GM19452 (cell line): Measurements from ENCODE around the gene MEGF10.

Source experiments
- ATAC-seq: cut with Tn5 transposase; IDR thresholded peaks from one replicate; pipeline ENCODE4 v1.9.1; 2021; ENCODE audit not compliant: unreplicated experiment

The MEGF10 gene

DNA sequence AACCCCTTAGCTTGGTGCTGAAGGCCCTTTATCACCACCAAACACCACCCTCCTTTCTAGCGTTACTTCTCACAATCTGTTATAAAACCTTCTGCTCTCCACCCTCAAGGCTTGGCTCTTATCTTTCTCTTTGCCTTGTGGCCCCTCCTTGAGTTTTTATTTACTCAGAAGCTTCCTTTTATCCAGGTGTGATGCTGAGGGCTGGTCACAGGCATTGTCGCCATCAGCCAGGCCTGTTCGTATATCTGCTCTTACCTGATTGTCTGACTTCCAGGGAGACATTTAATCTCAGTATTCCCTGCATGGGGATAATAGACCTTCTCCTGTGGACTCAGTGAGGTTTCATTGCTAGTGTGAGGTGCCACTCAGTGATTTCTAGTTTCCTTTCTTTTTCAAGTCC, 34.2 kb downstream of the MEGF10 start:
- no peak for ATAC-seq

DNA sequence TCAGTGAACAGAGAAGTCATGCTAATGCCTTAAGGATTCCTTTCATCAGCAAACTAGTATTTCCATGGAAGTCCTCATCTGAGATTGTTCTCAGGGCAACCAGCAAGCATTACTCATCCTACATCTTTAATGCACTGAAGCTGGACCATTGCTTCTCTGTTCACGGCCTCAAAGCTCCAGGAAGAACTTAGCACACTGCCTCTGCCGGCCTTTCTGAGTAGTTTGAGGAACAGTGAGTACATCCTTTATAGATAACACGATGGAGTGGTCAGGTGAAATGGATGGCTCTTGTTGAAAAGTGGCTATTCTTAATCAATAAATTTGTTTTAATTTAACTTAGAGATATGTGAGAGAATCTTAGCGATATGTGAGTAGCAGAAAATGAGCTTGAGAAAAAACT, 35.8 kb downstream of the MEGF10 start:
- no peak for ATAC-seq

GRCh38 chr5:127326976-127327755, 36.6 kb downstream of the MEGF10 start:
- ATAC-seq, result no peak

DNA sequence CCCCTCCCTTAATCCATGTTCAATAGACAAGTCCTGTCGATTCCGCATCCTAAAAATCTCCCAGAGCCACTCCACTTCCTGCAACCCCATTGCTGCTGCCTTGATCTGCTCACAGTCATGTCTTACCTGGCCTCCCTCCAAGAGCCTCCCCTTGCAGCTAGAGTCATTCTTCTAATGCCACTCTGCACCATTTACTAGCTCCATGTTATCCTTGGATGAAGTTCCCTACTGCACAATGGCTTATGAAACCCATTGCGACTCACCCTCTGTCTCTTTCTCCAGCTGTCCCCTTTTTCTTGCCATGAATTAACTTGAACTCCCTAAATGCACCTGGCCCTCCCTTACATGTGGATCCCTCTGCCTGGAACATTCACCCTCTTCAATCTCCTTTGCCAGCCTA, 39.5 kb downstream of the MEGF10 start:
- no peak for ATAC-seq

DNA sequence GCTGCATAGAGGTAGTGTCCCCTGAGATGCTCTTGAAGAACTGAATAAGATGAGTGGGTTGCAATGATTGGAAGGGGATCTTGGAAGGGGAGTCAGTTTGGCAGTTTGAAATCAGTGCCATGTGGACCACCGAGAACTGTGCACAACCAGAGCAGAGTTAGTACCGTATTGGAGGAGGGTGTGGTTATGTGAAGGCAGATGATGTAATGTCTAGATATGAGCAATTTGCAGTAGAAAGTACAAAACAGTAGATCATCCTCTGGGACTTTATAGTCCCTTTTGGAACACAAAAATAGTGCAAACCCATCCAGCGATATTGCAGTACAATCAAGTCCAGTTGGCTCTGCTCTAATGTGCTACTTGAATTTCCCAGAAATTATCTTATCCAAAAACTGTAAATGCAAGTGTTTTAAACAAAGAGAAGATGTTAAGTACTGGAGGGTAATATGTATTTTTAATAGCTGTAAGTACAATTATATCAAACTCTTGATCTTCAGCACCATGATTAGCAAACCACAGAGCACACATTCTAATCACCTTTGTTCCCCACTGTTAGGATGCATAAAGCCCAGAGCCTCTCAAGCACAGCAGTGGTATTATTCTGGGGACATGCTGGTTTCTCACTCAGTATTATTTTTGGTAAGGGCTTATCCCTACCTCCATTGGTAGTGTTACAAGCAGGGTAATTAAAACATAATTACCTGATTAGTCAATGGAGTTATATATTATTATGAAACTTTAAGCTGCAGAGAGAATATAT, 41.5 kb downstream of the MEGF10 start:
- no peak for ATAC-seq

- ATAC-seq, result no peak
These were observed 42.9 kb downstream of the MEGF10 start for GRCh38 chr5:127333483-127333882.

DNA sequence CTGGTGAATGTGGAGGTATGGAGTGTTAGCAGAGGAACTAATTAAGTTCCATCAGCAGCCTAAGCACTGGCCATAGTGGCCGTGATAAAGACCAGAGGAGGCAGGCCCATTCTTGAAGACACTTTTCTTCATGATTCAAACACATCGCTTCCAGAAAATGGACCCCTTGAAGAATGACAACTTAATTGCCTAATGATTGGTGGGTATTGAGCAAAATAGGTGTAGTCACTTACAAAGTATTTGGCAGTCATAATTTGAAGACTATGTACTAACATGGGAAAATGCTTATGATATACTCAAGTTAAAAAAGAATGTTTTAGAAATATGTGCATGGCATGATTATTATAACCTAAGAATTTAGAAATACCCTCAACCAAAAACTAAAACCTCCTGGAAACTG, 44.8 kb downstream of the MEGF10 start:
- no peak for ATAC-seq

DNA sequence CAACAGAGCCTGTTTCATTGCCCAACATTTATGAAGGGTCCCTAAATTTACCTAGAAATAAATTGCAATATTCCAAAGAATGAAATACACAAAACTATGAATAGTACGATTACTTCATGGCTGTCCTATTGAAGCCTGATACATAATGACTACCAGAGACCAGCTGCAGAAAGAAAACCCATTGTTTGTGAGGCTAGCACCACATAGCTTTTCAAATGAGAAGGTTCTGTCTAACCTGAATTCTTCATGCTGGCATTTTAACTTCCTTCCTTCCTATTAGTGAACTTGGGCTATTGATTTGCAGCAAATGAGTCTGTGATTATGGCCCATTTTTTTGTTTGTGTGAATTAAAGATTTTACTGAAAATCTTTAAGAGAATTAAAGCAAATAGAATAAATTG, 47.3 kb downstream of the MEGF10 start:
- no peak for ATAC-seq

GRCh38 chr5:127338501-127338900, 47.9 kb downstream of the MEGF10 start:
- no peak for ATAC-seq

GRCh38 chr5:127340606-127341005, 50.0 kb downstream of the MEGF10 start:
- ATAC-seq, result no peak

- ATAC-seq, result no peak
These were observed 51.8 kb downstream of the MEGF10 start for GRCh38 chr5:127342364-127342763.

GRCh38 chr5:127343313-127343712, 52.7 kb downstream of the MEGF10 start:
- no peak for ATAC-seq

DNA sequence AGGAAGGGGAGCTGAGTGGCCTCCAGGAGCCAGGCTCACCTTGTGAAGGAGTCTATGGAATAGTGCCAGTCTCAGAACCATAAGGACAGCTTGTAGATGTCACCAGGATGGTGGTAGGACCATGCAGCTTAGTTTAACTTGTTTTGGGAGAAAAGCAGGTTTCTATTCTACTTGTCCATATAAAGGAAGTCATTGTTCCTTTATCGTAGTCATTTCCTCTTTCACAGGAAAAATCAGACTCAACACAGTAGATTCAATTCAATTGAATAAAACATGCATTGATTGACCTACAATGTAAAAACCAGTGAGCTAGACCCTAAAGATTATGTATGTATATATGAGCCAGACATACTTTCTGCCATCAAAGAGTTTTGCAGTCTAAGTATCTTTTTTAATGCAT, 53.3 kb downstream of the MEGF10 start:
- ATAC-seq, result no peak

DNA sequence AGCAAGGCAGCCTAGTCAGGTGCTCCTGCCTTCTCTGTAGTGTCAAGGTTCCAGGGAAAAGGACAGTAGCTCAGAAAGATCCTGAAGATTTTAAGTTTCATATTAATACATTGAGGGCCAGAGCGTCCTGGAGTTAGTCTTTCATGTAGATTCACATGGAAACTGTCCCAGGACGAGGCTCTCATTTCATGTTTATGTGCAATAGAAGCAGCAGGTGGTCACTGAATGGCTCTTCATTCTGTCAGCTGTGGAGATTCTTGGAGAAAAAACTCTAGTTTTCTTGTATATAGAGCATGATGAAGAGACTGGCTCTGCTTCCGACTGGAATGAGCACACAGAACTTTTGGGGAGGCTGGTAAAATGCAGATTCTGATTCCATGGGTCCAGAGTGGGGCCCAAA, 54.3 kb downstream of the MEGF10 start:
- no peak for ATAC-seq

DNA sequence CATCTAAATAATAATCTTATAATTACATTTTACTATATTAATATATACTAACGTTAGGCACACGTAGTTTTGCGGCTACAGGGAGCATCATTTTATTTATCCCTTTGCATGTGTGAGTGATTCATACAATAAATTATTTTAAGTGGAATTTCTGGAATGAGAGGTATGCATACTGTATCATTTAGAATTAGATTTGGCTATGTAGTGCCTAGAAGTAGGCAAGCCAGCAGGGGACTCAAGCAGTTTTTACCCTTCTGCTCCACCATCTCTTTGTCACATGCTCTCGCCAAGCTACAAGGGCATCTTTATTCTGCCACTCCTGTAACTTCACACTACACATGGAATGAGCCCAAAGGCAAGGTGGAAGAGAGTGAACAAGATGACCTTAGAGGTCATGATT, 60.8 kb downstream of the MEGF10 start:
- no peak for ATAC-seq

DNA sequence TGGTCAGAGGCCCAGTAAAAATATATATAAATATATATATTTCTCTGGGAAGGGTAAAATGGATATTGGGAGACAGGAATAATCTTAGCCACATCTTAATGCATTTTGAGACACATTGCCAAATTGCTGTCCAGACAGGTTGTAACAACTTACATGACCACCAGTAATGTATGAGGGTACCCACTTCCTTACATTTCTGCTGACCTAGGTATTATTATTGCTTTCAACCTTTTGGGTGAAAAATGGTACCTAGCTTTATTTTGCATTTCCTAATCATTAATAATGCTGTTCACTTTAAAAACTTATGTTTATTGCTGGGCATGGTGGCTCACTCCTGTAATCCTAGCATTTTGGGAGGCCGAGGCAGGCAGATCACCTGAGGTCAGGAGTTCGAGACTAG, 61.5 kb downstream of the MEGF10 start:
- ATAC-seq, result no peak

- no peak for ATAC-seq
These were observed 62.7 kb downstream of the MEGF10 start for GRCh38 chr5:127353327-127353726.

GRCh38 chr5:127353796-127354195, 63.2 kb downstream of the MEGF10 start:
- no peak for ATAC-seq

DNA sequence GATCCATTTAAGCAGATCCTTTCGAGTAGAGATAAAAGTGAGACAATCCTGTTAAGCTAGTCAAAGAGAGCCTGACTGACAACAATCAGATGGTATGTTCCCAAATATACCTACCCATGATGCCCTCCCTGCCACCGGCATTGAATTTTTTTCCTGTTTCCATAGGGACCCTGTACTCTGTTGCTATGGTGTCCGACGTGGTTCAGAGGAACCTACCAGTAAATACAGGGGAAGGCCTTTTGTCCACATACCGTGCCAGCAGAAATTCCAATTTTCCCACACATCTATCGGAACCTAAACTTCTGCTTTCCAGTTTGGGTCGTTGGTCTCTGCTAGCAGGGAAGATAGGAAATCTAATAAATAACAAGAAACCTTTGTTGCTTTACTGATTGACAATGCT, 64.7 kb downstream of the MEGF10 start:
- no peak for ATAC-seq

DNA sequence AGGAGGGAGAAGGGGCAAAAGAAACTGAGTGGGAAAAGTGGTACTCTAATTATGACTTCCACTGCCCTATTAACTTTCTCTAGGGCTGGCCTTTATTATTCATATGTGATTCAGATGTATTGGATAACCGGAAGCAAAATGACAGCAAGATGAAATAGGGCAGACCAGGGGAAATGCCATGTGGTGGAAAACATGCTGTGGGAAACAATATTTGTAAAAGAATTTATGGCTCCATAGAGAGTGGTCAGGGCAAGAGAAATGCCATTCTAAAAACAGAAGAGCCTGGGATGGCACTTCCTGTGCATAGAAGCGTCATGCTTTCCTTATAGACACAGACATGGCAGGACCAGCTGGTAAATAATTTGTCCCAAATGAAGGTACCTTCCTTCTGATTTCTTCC, 67.7 kb downstream of the MEGF10 start:
- ATAC-seq, result no peak

DNA sequence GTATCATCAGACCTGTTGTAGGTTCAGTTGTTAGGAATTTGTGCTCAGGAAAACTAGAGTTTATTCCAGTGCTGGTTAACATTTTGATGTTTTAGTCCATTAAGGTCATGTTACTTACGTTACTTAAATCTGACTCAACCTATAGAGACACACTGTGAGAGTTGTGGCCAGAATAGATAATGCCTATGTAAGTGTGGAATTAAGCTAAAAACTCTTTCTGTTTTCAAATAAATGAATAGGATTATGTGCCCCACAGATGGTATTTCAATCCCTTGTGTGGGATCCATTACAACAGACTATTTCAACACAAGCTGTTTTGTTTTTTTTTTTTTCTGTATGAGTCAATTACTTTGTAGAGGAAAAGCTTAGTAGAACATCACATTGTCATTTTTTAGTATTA, 68.1 kb downstream of the MEGF10 start:
- no peak for ATAC-seq

- no peak for ATAC-seq
These were observed 68.9 kb downstream of the MEGF10 start for GRCh38 chr5:127359502-127359901.

- ATAC-seq, result no peak
These were observed 72.8 kb downstream of the MEGF10 start for GRCh38 chr5:127363403-127363802.
